H1 (cell line): ENCODE measurements around the gene TPM1. TPM values are rescaled to one million over a fixed set of nuclear protein-coding genes. Genes with fewer than 3 reads are reported as not detected.

Source experiments
- CTCF ChIA-PET: fragments of 300-600 bp; sonication (Branson Sonifier 250); formaldehyde crosslinking; loops from one replicate; lab custom pipeline; 2021; ENCODE audit not compliant: partially characterized antibody; lab: Charles Lee
- POLR2A ChIA-PET: fragments of 300-600 bp; sonication (Branson Sonifier 250); formaldehyde crosslinking; loops from one replicate; lab custom pipeline; 2021; ENCODE audit warnings: inconsistent platforms; ENCODE audit not compliant: partially characterized antibody; lab: Charles Lee
- DNase-seq, 2 experiments: peaks; one replicate each; pipeline versions ENCODE4 v3.0.0 to v3.0.0-alpha.2; 2010 to 2022; ENCODE audit warnings: low spot score in 2 of 2, low read depth in 1 of 2, mixed read lengths in 1 of 2
- FAIRE-seq: peaks from 2 replicates; lab custom pipeline; 2011; peaks lifted over from hg19 to GRCh38; lab: Jason Lieb, UNC
- H2AFZ ChIP-seq: 2 replicates; pipeline ENCODE4 v1.8.1; 2012; ENCODE audit warnings: low read length, inconsistent platforms
- H2AK5ac ChIP-seq: 2 replicates; pipeline ENCODE4 v1.6.1; 2013; ENCODE audit warnings: low read depth, low read length
- H2BK120ac ChIP-seq: replicated peaks from 2 replicates; pipeline ENCODE3; 2013; ENCODE audit warnings: low read depth, low read length, inconsistent platforms
- H2BK12ac ChIP-seq: 2 replicates; pipeline ENCODE4 v1.6.1; 2013; ENCODE audit warnings: low read depth, low read length
- H2BK15ac ChIP-seq: 2 replicates; pipeline ENCODE4 v1.6.1; 2013; ENCODE audit warnings: low read length
- H2BK20ac ChIP-seq: 2 replicates; pipeline ENCODE4 v1.6.1; 2013; ENCODE audit warnings: low read length
- H2BK5ac ChIP-seq: 2 replicates; pipeline ENCODE4 v1.6.1; 2013; ENCODE audit warnings: low read depth, low read length
- H3K14ac ChIP-seq: 2 replicates; pipeline ENCODE4 v1.6.1; 2013; ENCODE audit warnings: inconsistent platforms; ENCODE audit not compliant: insufficient read length
- H3K18ac ChIP-seq: 2 replicates; pipeline ENCODE4 v1.6.1; 2013; ENCODE audit warnings: low read length; ENCODE audit errors: extremely low read depth
- H3K23ac ChIP-seq: 2 replicates; pipeline ENCODE4 v1.6.1; 2013; ENCODE audit warnings: inconsistent platforms; ENCODE audit not compliant: insufficient read length
- H3K23me2 ChIP-seq: 2 replicates; pipeline ENCODE4 v1.6.1; 2013; ENCODE audit warnings: low read depth, low read length
- H3K27ac ChIP-seq: 2 replicates; pipeline ENCODE4 v1.6.1; 2011; ENCODE audit warnings: low read depth, low read length, inconsistent platforms
- H3K27me3 ChIP-seq, 4 experiments: replicated peaks in 1 of 4; 1 replicate in 1 of 4; 2 replicates in 3 of 4; pipeline versions ENCODE4 v1.6.1 to v1.8.1; 2011 to 2013; ENCODE audit warnings: low read length in 3 of 4, mild to moderate bottlenecking in 3 of 4, inconsistent platforms in 2 of 4, mixed read lengths in 2 of 4, moderate library complexity in 1 of 4; ENCODE audit not compliant: control insufficient read depth in 3 of 4, insufficient read depth in 3 of 4; ENCODE audit errors: extremely low read depth in 1 of 4
- H3K36me3 ChIP-seq, 4 experiments: 2 replicates each; pipeline versions ENCODE4 v1.6.1 to v1.8.1; 2011 to 2013; ENCODE audit warnings: mild to moderate bottlenecking in 4 of 4, low read length in 3 of 4, moderate library complexity in 2 of 4, control low read depth in 1 of 4, inconsistent platforms in 1 of 4; ENCODE audit not compliant: insufficient read depth in 4 of 4, control insufficient read depth in 2 of 4
- H3K4ac ChIP-seq: replicated peaks from 2 replicates; pipeline ENCODE3; 2013; ENCODE audit warnings: low read length, low read depth, mixed read lengths, inconsistent platforms; ENCODE audit not compliant: insufficient read length
- H3K4me1 ChIP-seq, 4 experiments: replicated peaks in 1 of 4; 1 replicate in 1 of 4; 2 replicates in 3 of 4; pipeline versions ENCODE4 v1.6.1 to v1.8.1; 2011 to 2013; ENCODE audit warnings: low read length in 3 of 4, inconsistent platforms in 2 of 4, mixed read lengths in 1 of 4; ENCODE audit not compliant: insufficient read depth in 4 of 4, control insufficient read depth in 3 of 4
- H3K4me2 ChIP-seq, 2 experiments: 2 replicates each; pipeline versions ENCODE4 v1.6.1 to v1.8.1; 2011 to 2013; ENCODE audit warnings: low read depth in 2 of 2, low read length in 2 of 2, control low read depth in 1 of 2, inconsistent platforms in 1 of 2, mild to moderate bottlenecking in 1 of 2; ENCODE audit not compliant: insufficient read depth in 1 of 2
- H3K4me3 ChIP-seq, 4 experiments: fragments of 200-600, 300-600 bp in 1 of 4; sonication (generic), shearing (Covaris generic), sonication (Bioruptor Twin) in 1 of 4; 2 replicates each; pipeline versions ENCODE4 v1.5.1 to v1.8.1; 2011 to 2016; ENCODE audit warnings: low read length in 4 of 4, low read depth in 3 of 4, control low read depth in 2 of 4, inconsistent platforms in 2 of 4, mild to moderate bottlenecking in 2 of 4, mixed read lengths in 1 of 4, moderate library complexity in 1 of 4; ENCODE audit not compliant: insufficient read depth in 2 of 4; ENCODE audit errors: extremely low read depth in 1 of 4
- H3K56ac ChIP-seq: replicated peaks from 2 replicates; pipeline ENCODE3; 2013; ENCODE audit warnings: low read depth, mild to moderate bottlenecking, mixed read lengths, low read length, inconsistent platforms; ENCODE audit not compliant: insufficient read length
- H3K79me1 ChIP-seq: 2 replicates; pipeline ENCODE4 v1.6.1; 2013; ENCODE audit warnings: low read depth, low read length, control low read depth
- H3K79me2 ChIP-seq, 2 experiments: 2 replicates each; pipeline versions ENCODE4 v1.6.1 to v1.8.1; 2012 to 2013; ENCODE audit warnings: low read length in 2 of 2, mild to moderate bottlenecking in 2 of 2, inconsistent platforms in 1 of 2; ENCODE audit not compliant: insufficient read depth in 2 of 2, control insufficient read depth in 1 of 2
- H3K9ac ChIP-seq, 4 experiments: replicated peaks in 1 of 4; 1 replicate in 1 of 4; 2 replicates in 3 of 4; pipeline versions ENCODE4 v1.6.1 to v1.8.1; 2011 to 2013; ENCODE audit warnings: low read depth in 3 of 4, low read length in 3 of 4, control low read depth in 2 of 4, mild to moderate bottlenecking in 2 of 4, moderate library complexity in 2 of 4, inconsistent platforms in 1 of 4; ENCODE audit errors: extremely low read depth in 1 of 4
- H3K9me3 ChIP-seq, 2 experiments: 2 replicates each; pipeline versions ENCODE4 v1.6.1 to v1.8.1; 2012 to 2013; ENCODE audit warnings: mild to moderate bottlenecking in 2 of 2, moderate library complexity in 2 of 2, control low read depth in 1 of 2, inconsistent platforms in 1 of 2, low read depth in 1 of 2, low read length in 1 of 2, mixed read lengths in 1 of 2; ENCODE audit not compliant: insufficient read depth in 2 of 2
- H4K20me1 ChIP-seq, 2 experiments: replicated peaks in 1 of 2; 2 replicates each; pipeline versions ENCODE3 to v1.8.1; 2011 to 2013; ENCODE audit warnings: inconsistent platforms in 2 of 2, low read length in 2 of 2, mild to moderate bottlenecking in 1 of 2; ENCODE audit not compliant: insufficient read depth in 2 of 2, control insufficient read depth in 1 of 2
- H4K5ac ChIP-seq: 2 replicates; pipeline ENCODE4 v1.6.1; 2013; ENCODE audit warnings: low read length, low read depth, mixed read lengths, inconsistent platforms; ENCODE audit not compliant: insufficient read length
- H4K8ac ChIP-seq: 2 replicates; pipeline ENCODE4 v1.8.0; 2013; ENCODE audit warnings: mild to moderate bottlenecking, moderate library complexity, low read length, inconsistent platforms; ENCODE audit not compliant: insufficient read depth; ENCODE audit errors: extremely low read depth
- H4K91ac ChIP-seq: replicated peaks from 2 replicates; pipeline ENCODE3; 2013; ENCODE audit warnings: low read length, mixed read lengths, inconsistent platforms; ENCODE audit not compliant: insufficient read length
- ATF2 ChIP-seq: IDR thresholded peaks from 2 replicates; pipeline ENCODE4 v1.6.1; 2012; ENCODE audit warnings: low read length, inconsistent platforms
- BCL11A ChIP-seq, 2 experiments: IDR thresholded peaks; one replicate each; pipeline ENCODE4 v1.6.1; 2011; ENCODE audit warnings: low read depth in 2 of 2, low read length in 2 of 2, mild to moderate bottlenecking in 2 of 2
- CHD1 ChIP-seq: IDR thresholded peaks from 2 replicates; pipeline ENCODE4 v1.6.1; 2012; ENCODE audit warnings: low read depth, low read length, improper control_type of control experiment
- E2F6 ChIP-seq: IDR thresholded peaks from 2 replicates; pipeline ENCODE4 v1.6.1; 2012; ENCODE audit warnings: inconsistent platforms
- EP300 ChIP-seq, 2 experiments: IDR thresholded peaks; 1 replicate in 1 of 2; 2 replicates in 1 of 2; pipeline ENCODE4 v1.6.1; 2011 to 2012; ENCODE audit warnings: low read depth in 2 of 2, low read length in 2 of 2, mild to moderate bottlenecking in 2 of 2, borderline replicate concordance in 1 of 2, inconsistent platforms in 1 of 2, moderate library complexity in 1 of 2
- RNF2 ChIP-seq: fragments of 200-900, 300-1000 bp; sonication (generic); IDR thresholded peaks from 2 replicates; pipeline ENCODE4 v1.7.1; 2016; ENCODE audit warnings: borderline replicate concordance, low read depth, mild to moderate bottlenecking, antibody characterized with exemption, low read length; ENCODE audit not compliant: poor library complexity, severe bottlenecking; ENCODE audit errors: missing control alignments
- USF2 ChIP-seq: IDR thresholded peaks from 2 replicates; pipeline ENCODE4 v1.6.1; 2011; ENCODE audit warnings: low read length, improper control_type of control experiment
- WGBS, 2 experiments: shearing (Covaris generic) in 1 of 2; methylation state at CpG; one replicate each; pipeline versions ENCODE4 v1.1.6 to v1.1.7; 2013 to 2015; ENCODE audit warnings: low lambda C conversion rate in 2 of 2, mixed read lengths in 2 of 2, inconsistent platforms in 1 of 2, low coverage in 1 of 2, missing lambda C conversion rate in 1 of 2; ENCODE audit not compliant: insufficient replicate concordance in 2 of 2, insufficient coverage in 1 of 2, insufficient read length in 1 of 2; ENCODE audit errors: extremely low coverage in 1 of 2, missing lambda C conversion rate in 1 of 2; 5-methylcytosine and 5-hydroxymethylcytosine counted together
- polyA plus RNA-seq, 7 experiments: library from polyadenylated mRNA; depleted of rRNA in 3 of 7; stranded (reverse) in 5 of 7; unstranded in 2 of 7; fragments of >200 nt in 5 of 7; fragments of 200-250 nt in 2 of 7; gene quantifications; 1 replicate in 5 of 7; 2 replicates in 1 of 7; 4 replicates in 1 of 7; pipeline versions ENCODE4 v1.2.1 to v1.2.3, GENCODE V29; 2011 to 2013; ENCODE audit warnings: missing spikeins in 2 of 7, mixed read lengths in 2 of 7
- total RNA-seq: library from RNA; stranded (reverse); fragmentation: NEBNext Ultra II Directional; extraction: Animal tissue kit (Norgen Biotek cat#: 25700); gene quantifications from 2 replicates; pipeline ENCODE4 v1.2.1, GENCODE V29; 2021

TPM1 gene
- total and polyA plus RNA-seq, 2 of the 8 experiments (the other 6 are each of a cell fraction or from before 2014, with no cell fraction given), result 258 to 579 TPM

GRCh38 chr15:63072809-63073277 is 30.3 kb downstream of the TPM1 start:
- Histone ChIP-seq H3K4me2 (no peak overlapping the region), H3K9me3 (no peaks in the 10 kb centered on the region), H3K27me3 (no peaks in the 10 kb centered on the region), H3K9ac (no peak overlapping the region), H4K8ac (no peak overlapping the region), H3K4ac (no peak overlapping the region), H3K79me2 (no peaks in the 10 kb centered on the region), H3K23ac (no peak overlapping the region), H2BK15ac (no peak overlapping the region), H3K4me3 (no peak overlapping the region), H3K79me1 (no peaks in the 10 kb centered on the region), H3K4me1 (peaks cover 13 to 21% (median 17%) of the 10 kb centered on the region in 4 experiments), H3K14ac (no peak overlapping the region), H2AFZ (no peak overlapping the region), H2BK5ac (no peak overlapping the region), H3K56ac (no peak overlapping the region), H4K91ac (no peak overlapping the region), H3K18ac (no peak overlapping the region), H3K36me3 (peaks cover 2 to 42% (median 23%) of the 10 kb centered on the region in 4 experiments; a peak in 7 of 8 replicates), H3K27ac (no peak overlapping the region), H2BK12ac (no peak overlapping the region), H2BK20ac (no peak overlapping the region), H2BK120ac (no peak overlapping the region), H3K23me2 (no peaks in the 10 kb centered on the region), H4K20me1 (no peaks in the 10 kb centered on the region), H4K5ac (no peak overlapping the region), H2AK5ac (no peak overlapping the region)
- no peak for DNase-seq
- TF ChIP-seq USF2, result no peak
- TF ChIP-seq E2F6, result peak; percentile 70
- no peak for TF ChIP-seq EP300 (IDR thresholded peaks at IDR 0.05; ENCODE audit: borderline replicate concordance in 1 of 2, low read depth in 2 of 2, low read length in 2 of 2)
- TF ChIP-seq BCL11A (IDR thresholded peaks at IDR 0.05; ENCODE audit: low read depth in 2 of 2, low read length in 2 of 2), result no peak
- no peak for TF ChIP-seq ATF2
- no peak for TF ChIP-seq RNF2
- TF ChIP-seq CHD1, result no peak
- ChIA-PET POLR2A (interaction anchor here (1.2 to 18.9 kb wide), 5 partner anchors 15 to 120 kb away, joined by 3 to 635 read pairs (median 5); partner anchors contain the start of genes RPS27L and TPM1), CTCF (interaction anchor here (0.8 to 3.4 kb wide), 3 partner anchors 9 to 25 kb away, joined by 4 to 12 read pairs (median 6); no protein-coding TSS in a partner anchor)
- 98% methylated on average over 9 of the region's 9 CpGs; no CpG with 5 or more reads in 1 of the 2 experiments for WGBS, 2 experiments
- no peak for FAIRE-seq
